Upper lobe of left lung (tissue), 6 donors: Measurements from ENCODE around the gene PTPRC. TPM values are rescaled to one million over a fixed set of nuclear protein-coding genes. Genes with fewer than 3 reads are reported as not detected.

Source experiments
- ATAC-seq, 2 donors: fragments of 200-7000 bp; cut with Tn5 transposase; one replicate each; pipeline ENCODE4 v1.9.1; 2022; ENCODE audit warnings: mild to moderate bottlenecking in 2 of 2, moderate library complexity in 2 of 2; ENCODE audit not compliant: low FRiP score in 2 of 2
- DNase-seq, 2 donors: peaks; one replicate each; pipeline ENCODE4 v3.0.0-alpha.2; 2019 to 2020
- H3K27ac ChIP-seq, 4 donors: fragments of 200-600 bp; sonication (generic); one replicate each; pipeline ENCODE4 v1.5.1; 2016 to 2019
- H3K27me3 ChIP-seq, 4 donors: fragments of 200-600 bp; sonication (generic); one replicate each; pipeline ENCODE4 v1.5.1; 2017 to 2019
- H3K36me3 ChIP-seq, 4 donors: fragments of 200-600 bp; sonication (generic); one replicate each; pipeline ENCODE4 v1.5.1; 2016 to 2019
- H3K4me1 ChIP-seq, 4 donors: fragments of 200-600 bp; sonication (generic); one replicate each; pipeline ENCODE4 v1.5.1; 2018 to 2019
- H3K4me3 ChIP-seq, 4 donors: fragments of 200-600 bp; sonication (generic); one replicate each; pipeline ENCODE4 v1.5.1; 2017 to 2019; ENCODE audit warnings: mild to moderate bottlenecking in 2 of 4, moderate library complexity in 1 of 4
- H3K9me3 ChIP-seq, 4 donors: fragments of 200-600 bp; sonication (generic); one replicate each; pipeline ENCODE4 v1.5.1; 2018 to 2019
- EP300 ChIP-seq, 4 donors: sonication (generic); formaldehyde crosslinking; IDR thresholded peaks; one replicate each; pipeline ENCODE4 v1.5.1; 2017; ENCODE audit warnings: antibody characterized with exemption in 4 of 4, control low read depth in 2 of 4
- POLR2A ChIP-seq, 4 donors: fragments of 450-650 bp; IDR thresholded peaks; one replicate each; pipeline ENCODE4 v1.5.1; 2016 to 2017; ENCODE audit warnings: antibody characterized with exemption in 4 of 4, mild to moderate bottlenecking in 2 of 4
- POLR2AphosphoS5 ChIP-seq, 2 donors: sonication (generic); formaldehyde crosslinking; IDR thresholded peaks; one replicate each; pipeline ENCODE4 v1.5.1; 2017; ENCODE audit warnings: antibody characterized with exemption in 2 of 2
- WGBS, 2 donors: methylation state at CpG; one replicate each; pipeline ENCODE4 v1.1.5; 2017 to 2018; 5-methylcytosine and 5-hydroxymethylcytosine counted together
- total RNA-seq, 6 donors: library from RNA; depleted of rRNA in 4 of 6; stranded (reverse); fragments of >200 nt in 4 of 6; gene quantifications; one replicate each; pipeline versions ENCODE4 v1.1.0 to v1.2.1, GENCODE V29; 2016 to 2021
- TF ChIP-seq, protein P1 (sequence below), 6 experiments: fragments of 450-650 bp in 4 of 6; fragments of 200-600 bp in 2 of 6; sonication (generic) in 2 of 6; IDR thresholded peaks; one replicate each; pipeline ENCODE4 v1.5.1; 2016 to 2019; ENCODE audit warnings: antibody characterized with exemption in 6 of 6
- donor health status: DM: no; HTN: no; CAD: no; lungs with moderate emphysema.
- donor health status: DM: no; HTN: yes; CAD: no; lungs with severe emphysema.

The PTPRC gene
- total RNA-seq, result 100 to 1,000 TPM in 3 of 6 donors, 10 to 100 TPM in 3; 70.2 to 171 (median 101) TPM

GRCh38 chr1:198638894-198639635 is at the start of gene PTPRC:
PTPRC (plus strand) TSS chr1:198639040; CDS start chr1:198639269, 229 bp downstream.
- ATAC-seq, result peak in 1 of 2 donors; percentile 87
- no peaks in the 10 kb centered on the region for H3K36me3 ChIP-seq
- peak within 1 kb of the TSS in 3 of 4 donors; percentile 28 to 38 (median 37) for H3K4me3 ChIP-seq
- H3K27ac ChIP-seq, result peak within 1 kb of the TSS; percentile 67 to 77 (median 76)
- no peaks in the 10 kb centered on the region for H3K27me3 ChIP-seq
- WGBS, 2 donors, result 37 to 39% methylated on average over 6 of the region's 6 CpGs
- no peak for DNase-seq
- no peaks in the 10 kb centered on the region for H3K4me1 ChIP-seq
- H3K9me3 ChIP-seq, result no peaks in the 10 kb centered on the region
- TF ChIP-seq POLR2AphosphoS5 (IDR thresholded peaks at IDR 0.05) (peak in 1 of 2 donors; percentile 58), POLR2A (IDR thresholded peaks at IDR 0.05) (peak in 2 of 4 donors; percentile 67 to 84), EP300 (IDR thresholded peaks at IDR 0.05) (no peak)
- TF ChIP-seq, protein P1, sequence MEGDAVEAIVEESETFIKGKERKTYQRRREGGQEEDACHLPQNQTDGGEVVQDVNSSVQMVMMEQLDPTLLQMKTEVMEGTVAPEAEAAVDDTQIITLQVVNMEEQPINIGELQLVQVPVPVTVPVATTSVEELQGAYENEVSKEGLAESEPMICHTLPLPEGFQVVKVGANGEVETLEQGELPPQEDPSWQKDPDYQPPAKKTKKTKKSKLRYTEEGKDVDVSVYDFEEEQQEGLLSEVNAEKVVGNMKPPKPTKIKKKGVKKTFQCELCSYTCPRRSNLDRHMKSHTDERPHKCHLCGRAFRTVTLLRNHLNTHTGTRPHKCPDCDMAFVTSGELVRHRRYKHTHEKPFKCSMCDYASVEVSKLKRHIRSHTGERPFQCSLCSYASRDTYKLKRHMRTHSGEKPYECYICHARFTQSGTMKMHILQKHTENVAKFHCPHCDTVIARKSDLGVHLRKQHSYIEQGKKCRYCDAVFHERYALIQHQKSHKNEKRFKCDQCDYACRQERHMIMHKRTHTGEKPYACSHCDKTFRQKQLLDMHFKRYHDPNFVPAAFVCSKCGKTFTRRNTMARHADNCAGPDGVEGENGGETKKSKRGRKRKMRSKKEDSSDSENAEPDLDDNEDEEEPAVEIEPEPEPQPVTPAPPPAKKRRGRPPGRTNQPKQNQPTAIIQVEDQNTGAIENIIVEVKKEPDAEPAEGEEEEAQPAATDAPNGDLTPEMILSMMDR (IDR thresholded peaks at IDR 0.05), result no peak

DNA sequence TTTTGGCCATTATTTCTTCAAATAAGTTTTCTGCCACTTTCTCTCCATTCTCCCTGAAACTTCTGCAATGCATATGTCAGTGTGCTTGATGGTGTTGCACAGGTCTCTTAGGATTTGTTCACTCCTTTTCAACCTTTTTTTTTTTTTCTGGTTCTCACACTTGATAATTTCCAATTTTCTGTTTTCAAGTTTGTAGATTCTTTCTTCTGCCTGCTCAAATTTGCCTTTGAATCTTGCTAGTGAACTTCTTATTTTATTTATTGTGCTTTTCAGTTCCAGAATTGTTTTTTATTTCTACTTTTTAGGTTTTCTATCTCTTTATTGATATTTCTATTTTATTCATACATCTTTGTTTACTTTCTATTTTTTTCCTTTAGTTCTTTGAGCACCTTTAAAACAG is 48.4 kb upstream of the PTPRC start:
- no peak for DNase-seq
- no peak overlapping the region for H3K4me3 ChIP-seq
- TF ChIP-seq POLR2A (IDR thresholded peaks at IDR 0.05) (no peak), POLR2AphosphoS5 (IDR thresholded peaks at IDR 0.05) (no peak), EP300 (IDR thresholded peaks at IDR 0.05) (no peak)
- TF ChIP-seq, protein P1 (IDR thresholded peaks at IDR 0.05), result no peak
- H3K36me3 ChIP-seq, result no peaks in the 10 kb centered on the region
- no peaks in the 10 kb centered on the region for H3K27me3 ChIP-seq
- H3K27ac ChIP-seq, result no peak overlapping the region
- ATAC-seq, result no peak
- H3K9me3 ChIP-seq, result peaks cover 0 to 8% (median 7%) of the 10 kb centered on the region in 4 donors
- H3K4me1 ChIP-seq, result no peaks in the 10 kb centered on the region

DNA sequence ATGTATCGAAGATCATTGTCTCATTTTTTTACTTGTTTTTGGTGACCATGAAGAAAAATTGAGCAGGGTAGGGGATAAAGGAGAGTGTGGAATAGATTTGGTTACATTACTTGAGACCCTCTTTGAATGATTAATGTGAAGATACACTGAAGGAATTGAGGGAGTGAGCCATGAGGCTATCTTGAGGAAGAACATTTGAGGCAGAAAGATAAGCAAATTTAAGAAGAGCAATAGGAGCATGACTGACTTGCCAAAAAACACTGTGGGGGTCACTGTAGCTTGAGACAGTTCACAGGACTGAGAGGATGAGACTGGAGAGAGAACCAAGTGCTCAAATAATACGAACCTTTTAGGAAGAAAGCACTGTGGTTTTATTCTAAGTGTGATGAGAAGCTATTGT is 43.1 kb upstream of the PTPRC start:
- DNase-seq, result no peak
- H3K27ac ChIP-seq, result no peak overlapping the region
- no peaks in the 10 kb centered on the region for H3K27me3 ChIP-seq
- H3K4me3 ChIP-seq, result no peak overlapping the region
- no peak for TF ChIP-seq EP300 (IDR thresholded peaks at IDR 0.05)
- no peak for ATAC-seq
- no peaks in the 10 kb centered on the region for H3K36me3 ChIP-seq
- H3K4me1 ChIP-seq, result no peaks in the 10 kb centered on the region
- H3K9me3 ChIP-seq, result no peaks in the 10 kb centered on the region
- 79 to 85% methylated on average over 2 of the region's 2 CpGs for WGBS, 2 donors

- WGBS, 2 donors, result 84 to 85% methylated on average over 7 of the region's 7 CpGs
- no peaks in the 10 kb centered on the region for H3K9me3 ChIP-seq
- no peaks in the 10 kb centered on the region for H3K4me1 ChIP-seq
- H3K27ac ChIP-seq, result no peak overlapping the region
- DNase-seq, result peak in 1 of 2 donors; percentile 25
- no peak overlapping the region for H3K4me3 ChIP-seq
- H3K36me3 ChIP-seq, result no peaks in the 10 kb centered on the region
- no peak for ATAC-seq
- TF ChIP-seq EP300 (IDR thresholded peaks at IDR 0.05), result no peak
- no peak for TF ChIP-seq POLR2AphosphoS5 (IDR thresholded peaks at IDR 0.05)
- no peak for TF ChIP-seq POLR2A (IDR thresholded peaks at IDR 0.05)
- TF ChIP-seq, protein P1 (IDR thresholded peaks at IDR 0.05), result no peak
- H3K27me3 ChIP-seq, result no peaks in the 10 kb centered on the region
These were observed 41.0 kb upstream of the PTPRC start for GRCh38 chr1:198597690-198598430.

GRCh38 chr1:198598796-198599321 is 40.0 kb upstream of the PTPRC start:
- TF ChIP-seq POLR2A (IDR thresholded peaks at IDR 0.05) (no peak), POLR2AphosphoS5 (IDR thresholded peaks at IDR 0.05) (no peak), EP300 (IDR thresholded peaks at IDR 0.05) (no peak)
- TF ChIP-seq, protein P1 (IDR thresholded peaks at IDR 0.05), result no peak
- 71 to 94% methylated on average over 6 of the region's 6 CpGs for WGBS, 2 donors
- DNase-seq (no peak), ATAC-seq (no peak)
- Histone ChIP-seq H3K4me3 (no peak overlapping the region), H3K4me1 (no peaks in the 10 kb centered on the region), H3K27ac (no peak overlapping the region), H3K9me3 (no peaks in the 10 kb centered on the region), H3K27me3 (no peaks in the 10 kb centered on the region), H3K36me3 (no peaks in the 10 kb centered on the region)
